Prostate gland (tissue), 2 donors: ENCODE measurements around the gene YTHDF1. TPM values are rescaled to one million over a fixed set of nuclear protein-coding genes. Genes with fewer than 3 reads are reported as not detected.

Source experiments
- DNase-seq: peaks from one replicate; pipeline ENCODE4 v3.0.0-alpha.2; 2019; ENCODE audit warnings: low spot score
- H3K27ac ChIP-seq, 2 donors: fragments of 200-600 bp; sonication (generic); 2 replicates each; pipeline ENCODE4 v1.5.1; 2017 to 2019
- H3K27me3 ChIP-seq: fragments of 200-600 bp; sonication (generic); replicated peaks from 2 replicates; pipeline ENCODE4 v1.5.1; 2019; ENCODE audit not compliant: insufficient read depth
- H3K36me3 ChIP-seq, 2 donors: fragments of 200-600 bp; sonication (generic); 1 replicate in 1 of 2; 2 replicates in 1 of 2; pipeline versions ENCODE4 v1.5.1 to v1.8.1; 2017 to 2019
- H3K4me1 ChIP-seq: fragments of 200-600 bp; sonication (generic); replicated peaks from 2 replicates; pipeline ENCODE4 v1.5.1; 2019
- H3K4me3 ChIP-seq, 2 donors: fragments of 200-600 bp; sonication (generic); 2 replicates each; pipeline ENCODE4 v1.5.1; 2017 to 2019
- H3K9me3 ChIP-seq: fragments of 200-600 bp; sonication (generic); 2 replicates; pipeline ENCODE4 v1.5.1; 2017
- POLR2A ChIP-seq: fragments of 450-650 bp; IDR thresholded peaks from one replicate; pipeline ENCODE4 v1.6.1; 2016; ENCODE audit warnings: antibody characterized with exemption, mild to moderate bottlenecking
- POLR2AphosphoS5 ChIP-seq: sonication (generic); formaldehyde crosslinking; IDR thresholded peaks from one replicate; pipeline ENCODE4 v1.6.1; 2017; ENCODE audit warnings: antibody characterized with exemption
- WGBS: methylation state at CpG from one replicate; pipeline ENCODE4 v1.1.5; 2018; 5-methylcytosine and 5-hydroxymethylcytosine counted together
- intact Hi-C: fragments of 100-400 bp; cut with DNase I; formaldehyde crosslinking; loops from one replicate; pipeline ENCODE4 v1.14.2; 2022
- total RNA-seq, 2 donors: library from RNA; depleted of rRNA; stranded (reverse); fragments of >200 nt; gene quantifications; one replicate each; pipeline ENCODE4 v1.1.0, GENCODE V29; 2016
- TF ChIP-seq, protein P1 (sequence below), 4 experiments: fragments of 200-600 bp in 2 of 4; fragments of 450-650 bp in 2 of 4; sonication (generic) in 2 of 4; IDR thresholded peaks; 1 replicate in 3 of 4; 2 replicates in 1 of 4; pipeline ENCODE4 v1.5.1; 2016 to 2019; ENCODE audit warnings: antibody characterized with exemption in 4 of 4, mild to moderate bottlenecking in 2 of 4, moderate library complexity in 2 of 4

The YTHDF1 gene
- total RNA-seq, 2 donors from 2014 or later = 28.8 to 46.0 TPM

DNA sequence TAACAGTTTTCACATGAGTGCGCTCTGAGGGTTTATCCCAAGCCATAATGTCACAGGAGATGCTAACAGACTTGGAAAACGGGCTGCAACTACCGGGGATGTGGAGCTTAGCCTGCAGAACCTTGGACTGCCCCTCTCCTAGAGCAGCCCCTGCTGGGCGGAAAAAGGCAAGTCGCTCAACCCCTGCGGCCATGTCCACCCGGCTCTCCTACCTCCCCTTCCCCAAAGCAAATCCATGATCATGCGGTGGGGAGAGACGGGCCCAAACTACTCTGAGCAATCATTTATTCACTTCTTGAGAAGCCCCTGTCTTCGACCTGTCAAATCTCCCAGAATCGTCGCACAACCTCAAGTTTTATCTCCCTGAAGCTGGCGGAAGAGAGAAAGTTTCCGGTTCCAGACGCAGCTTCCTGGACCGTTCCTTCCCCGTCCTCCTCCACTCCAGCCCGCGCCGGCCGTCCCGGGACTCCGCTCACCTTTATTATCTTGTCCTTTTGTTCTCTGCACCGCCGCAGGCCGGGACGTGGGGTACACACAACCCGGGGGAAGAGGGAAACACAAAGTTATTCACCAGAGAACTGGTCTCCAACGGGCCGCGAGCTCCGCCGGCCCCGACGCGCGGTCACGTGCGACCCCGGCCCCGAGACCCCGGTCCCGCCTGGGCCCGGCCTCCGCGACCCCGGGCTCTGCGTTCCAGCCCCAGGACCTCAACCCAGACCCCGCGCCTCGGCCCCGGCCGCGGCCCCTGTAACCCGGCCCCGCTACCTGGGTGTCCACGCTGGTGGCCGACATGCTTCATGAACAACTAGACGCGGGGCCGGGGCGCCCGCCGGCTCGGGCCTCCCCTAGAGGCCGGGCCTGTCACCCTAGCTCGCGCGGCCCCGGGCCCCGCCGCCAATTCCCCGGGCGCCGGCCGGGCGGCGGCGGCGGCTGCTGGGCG, 560 bp downstream of the YTHDF1 start:
- intact Hi-C loops = no loop called here
- TF ChIP-seq POLR2AphosphoS5 (no peak), POLR2A (no peak)
- TF ChIP-seq, protein P1, sequence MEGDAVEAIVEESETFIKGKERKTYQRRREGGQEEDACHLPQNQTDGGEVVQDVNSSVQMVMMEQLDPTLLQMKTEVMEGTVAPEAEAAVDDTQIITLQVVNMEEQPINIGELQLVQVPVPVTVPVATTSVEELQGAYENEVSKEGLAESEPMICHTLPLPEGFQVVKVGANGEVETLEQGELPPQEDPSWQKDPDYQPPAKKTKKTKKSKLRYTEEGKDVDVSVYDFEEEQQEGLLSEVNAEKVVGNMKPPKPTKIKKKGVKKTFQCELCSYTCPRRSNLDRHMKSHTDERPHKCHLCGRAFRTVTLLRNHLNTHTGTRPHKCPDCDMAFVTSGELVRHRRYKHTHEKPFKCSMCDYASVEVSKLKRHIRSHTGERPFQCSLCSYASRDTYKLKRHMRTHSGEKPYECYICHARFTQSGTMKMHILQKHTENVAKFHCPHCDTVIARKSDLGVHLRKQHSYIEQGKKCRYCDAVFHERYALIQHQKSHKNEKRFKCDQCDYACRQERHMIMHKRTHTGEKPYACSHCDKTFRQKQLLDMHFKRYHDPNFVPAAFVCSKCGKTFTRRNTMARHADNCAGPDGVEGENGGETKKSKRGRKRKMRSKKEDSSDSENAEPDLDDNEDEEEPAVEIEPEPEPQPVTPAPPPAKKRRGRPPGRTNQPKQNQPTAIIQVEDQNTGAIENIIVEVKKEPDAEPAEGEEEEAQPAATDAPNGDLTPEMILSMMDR (IDR thresholded peaks at IDR 0.05) = peak in 1 of 4 experiments; percentile 40
- H3K36me3 ChIP-seq = no peaks in the 10 kb centered on the region
- 2% methylated on average over 54 of the region's 81 CpGs for WGBS
- H3K27ac ChIP-seq = peak overlapping the region; percentile 62 to 67
- peak overlapping the region; percentile 94 to 97 for H3K4me3 ChIP-seq
- DNase-seq = no peak
- H3K27me3 ChIP-seq = no peaks in the 10 kb centered on the region
- no peaks in the 10 kb centered on the region for H3K9me3 ChIP-seq
- H3K4me1 ChIP-seq = peaks cover 8% of the 10 kb centered on the region

DNA sequence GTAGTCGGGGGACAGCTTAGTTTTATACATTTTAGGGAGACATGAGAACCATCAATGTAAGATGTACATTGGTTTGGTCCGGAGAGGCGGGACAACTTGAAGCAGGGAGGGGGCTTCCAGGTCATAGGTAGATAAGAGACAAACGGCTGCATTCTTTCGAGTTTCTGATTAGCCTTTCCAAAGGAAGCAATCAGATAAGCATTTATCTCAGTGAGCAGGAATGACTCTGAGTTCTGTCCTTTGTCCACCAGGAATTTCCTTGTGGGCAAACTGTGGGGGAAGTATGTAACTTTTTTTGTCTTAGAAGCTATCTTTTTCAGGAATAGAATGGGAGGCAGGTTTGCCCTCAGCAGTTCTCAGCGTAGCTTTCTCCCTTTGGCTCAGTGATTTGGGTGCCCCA, 1.4 kb downstream of the YTHDF1 start:
- 62% methylated on average over 6 of the region's 6 CpGs for WGBS

DNA sequence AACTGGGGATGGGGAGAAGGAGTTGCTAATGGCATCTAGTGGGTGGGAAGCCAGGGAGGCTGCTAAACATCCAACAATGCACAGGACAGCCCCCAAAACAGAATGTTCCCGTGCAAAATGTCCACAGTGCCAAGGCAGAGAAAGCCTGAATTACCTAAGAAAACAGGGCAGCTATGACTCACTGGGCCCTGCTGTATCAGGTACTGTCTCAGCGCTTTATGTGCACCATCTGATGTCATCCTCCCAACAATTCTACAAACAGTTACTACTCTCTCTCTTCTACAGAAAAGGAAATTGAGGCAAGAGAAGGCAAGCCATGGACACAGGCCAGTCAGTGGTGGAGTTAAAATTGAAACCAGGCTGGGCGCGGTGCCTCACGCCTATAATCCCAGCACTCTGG, 3.1 kb downstream of the YTHDF1 start:
- 87% methylated on average over 5 of the region's 5 CpGs for WGBS
- Histone ChIP-seq H3K27me3 (no peaks in the 10 kb centered on the region), H3K4me1 (peaks cover 17% of the 10 kb centered on the region)

More for the DNA sequence above, 1.4 kb downstream of the YTHDF1 start:
- intact Hi-C loops = no loop called here
- no peak for TF ChIP-seq POLR2AphosphoS5
- no peak for TF ChIP-seq POLR2A
- TF ChIP-seq, protein P1 (IDR thresholded peaks at IDR 0.05) = no peak
- peaks cover 16% of the 10 kb centered on the region for H3K4me1 ChIP-seq
- H3K9me3 ChIP-seq = no peaks in the 10 kb centered on the region
- no peak for DNase-seq
- no peaks in the 10 kb centered on the region for H3K27me3 ChIP-seq
- peak overlapping the region in 1 of 2 donors; percentile 67 for H3K27ac ChIP-seq
- H3K36me3 ChIP-seq = no peaks in the 10 kb centered on the region
- H3K4me3 ChIP-seq = no peak overlapping the region

DNA sequence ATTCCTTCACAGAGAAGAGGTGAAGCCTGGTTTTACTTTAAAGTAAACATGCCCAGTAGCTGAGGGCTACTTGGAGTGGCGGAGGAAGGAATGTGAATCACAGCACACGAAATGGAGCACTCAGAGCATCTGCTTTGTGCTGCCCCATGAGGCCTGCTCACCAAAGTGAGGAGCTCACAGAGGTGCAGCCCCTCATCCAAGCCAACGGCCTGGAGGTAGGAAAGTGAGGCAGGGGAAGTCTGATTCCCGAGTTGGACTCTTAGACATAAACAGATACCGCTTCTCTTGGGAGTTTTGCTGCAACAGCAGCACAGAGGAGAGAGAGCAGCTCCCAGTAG, 3.6 kb downstream of the YTHDF1 start:
- DNase-seq = no peak
- Histone ChIP-seq H3K36me3 (no peaks in the 10 kb centered on the region), H3K27ac (no peak overlapping the region), H3K4me3 (no peak overlapping the region), H3K4me1 (peaks cover 17% of the 10 kb centered on the region), H3K9me3 (no peaks in the 10 kb centered on the region), H3K27me3 (no peaks in the 10 kb centered on the region)
- TF ChIP-seq, protein P1 (IDR thresholded peaks at IDR 0.05) = no peak
- TF ChIP-seq POLR2A (no peak), POLR2AphosphoS5 (no peak)
- intact Hi-C loops = no loop called here
- WGBS = 76% methylated on average over 5 of the region's 5 CpGs

More for the DNA sequence above, 3.1 kb downstream of the YTHDF1 start:
- Histone ChIP-seq H3K4me3 (no peak overlapping the region), H3K36me3 (no peaks in the 10 kb centered on the region), H3K9me3 (no peaks in the 10 kb centered on the region), H3K27ac (no peak overlapping the region)
- intact Hi-C loops = no loop called here
- DNase-seq = no peak
- no peak for TF ChIP-seq POLR2AphosphoS5
- TF ChIP-seq, protein P1 (IDR thresholded peaks at IDR 0.05) = no peak
- no peak for TF ChIP-seq POLR2A
